ENCODE results near the gene LRRC4B. TPM values are rescaled to one million over a fixed set of nuclear protein-coding genes. Genes with fewer than 3 reads are reported as not detected.

LRRC4B gene
- total and polyA plus RNA-seq, 2 of the 8 experiments (the other 6 are each of a cell fraction or from before 2014, with no cell fraction given): 13.4 to 21.2 TPM

DNA sequence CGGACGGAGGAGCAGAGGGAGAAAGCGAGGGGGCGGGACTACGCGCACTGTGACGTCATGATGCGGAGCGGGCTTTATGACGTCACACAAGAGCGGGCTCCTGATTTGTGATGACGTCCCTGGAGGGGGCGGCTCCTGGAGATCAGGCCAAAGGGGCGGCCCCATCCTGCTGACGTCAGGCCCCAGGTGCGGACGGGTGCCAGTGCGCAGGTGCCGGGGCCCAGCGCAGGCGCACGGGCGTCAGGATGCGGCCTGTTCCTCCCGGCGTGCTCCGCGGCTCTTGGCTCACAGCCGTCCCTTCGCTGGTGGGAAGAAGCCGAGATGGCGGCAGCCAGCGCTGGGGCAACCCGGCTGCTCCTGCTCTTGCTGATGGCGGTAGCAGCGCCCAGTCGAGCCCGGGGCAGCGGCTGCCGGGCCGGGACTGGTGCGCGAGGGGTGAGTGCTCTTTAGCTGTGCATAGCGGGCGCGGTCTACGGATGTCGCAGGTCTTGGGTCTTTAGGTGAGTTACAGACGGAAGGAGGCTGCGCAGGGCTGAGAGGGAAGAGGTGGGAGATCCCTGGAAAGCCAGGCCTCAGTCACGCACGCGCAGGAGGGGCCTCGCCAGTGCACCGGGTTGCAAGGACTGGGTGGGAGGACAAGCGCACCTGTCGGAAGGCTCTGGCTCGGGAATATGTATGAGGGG, 91.9 kb downstream of the LRRC4B start, which contains the start of the genes EMC10 and GARIN5A (continued):
- no peak for TF ChIP-seq CTBP2 (IDR thresholded peaks at IDR 0.05; ENCODE audit: borderline replicate concordance, insufficient read depth, insufficient read length, low read length)
- TF ChIP-seq CHD1 (IDR thresholded peaks at IDR 0.05; ENCODE audit: low read depth, low read length): no peak
- peak; percentile 99 for TF ChIP-seq PHF8 (conservative IDR thresholded peaks at IDR 0.05; ENCODE audit: low read depth, low read length)
- TF ChIP-seq MAFK (IDR thresholded peaks at IDR 0.05; ENCODE audit: low read depth, low read length): no peak
- TF ChIP-seq SIRT6 (IDR thresholded peaks at IDR 0.05; ENCODE audit: low read length): no peak
- no peak for TF ChIP-seq GTF2F1 (IDR thresholded peaks at IDR 0.05; ENCODE audit: borderline replicate concordance, low read depth, low read length)
- TF ChIP-seq CBX5 (IDR thresholded peaks at IDR 0.05; ENCODE audit: low read depth, low read length): no peak
- TF ChIP-seq SP2 (IDR thresholded peaks at IDR 0.05; ENCODE audit: low read length): no peak
- TF ChIP-seq, protein P1, sequence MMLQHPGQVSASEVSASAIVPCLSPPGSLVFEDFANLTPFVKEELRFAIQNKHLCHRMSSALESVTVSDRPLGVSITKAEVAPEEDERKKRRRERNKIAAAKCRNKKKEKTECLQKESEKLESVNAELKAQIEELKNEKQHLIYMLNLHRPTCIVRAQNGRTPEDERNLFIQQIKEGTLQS (IDR thresholded peaks at IDR 0.05; ENCODE audit: insufficient read depth, low read depth, low read length): peak; percentile 58; the same call in 1 of the 2 replicates
- TF ChIP-seq RBBP5 (IDR thresholded peaks at IDR 0.05; ENCODE audit: borderline replicate concordance, low read depth, low read length): no peak
- TF ChIP-seq KDM4A (IDR thresholded peaks at IDR 0.05; ENCODE audit: low read depth, low read length, severe bottlenecking): peak; percentile 69
- TF ChIP-seq, protein P2, sequence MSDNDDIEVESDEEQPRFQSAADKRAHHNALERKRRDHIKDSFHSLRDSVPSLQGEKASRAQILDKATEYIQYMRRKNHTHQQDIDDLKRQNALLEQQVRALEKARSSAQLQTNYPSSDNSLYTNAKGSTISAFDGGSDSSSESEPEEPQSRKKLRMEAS (IDR thresholded peaks at IDR 0.05): no peak; the same call in none of the 2 replicates
- no peak for TF ChIP-seq CEBPB (IDR thresholded peaks at IDR 0.05; ENCODE audit: low read depth, low read length)
- TF ChIP-seq KDM5A (IDR thresholded peaks at IDR 0.05; ENCODE audit: low read length): no peak
- TF ChIP-seq RFX5 (IDR thresholded peaks at IDR 0.05; ENCODE audit: borderline replicate concordance, low read depth, low read length): peak; percentile 22; the same call in 1 of the 2 replicates
- TF ChIP-seq E2F6 (IDR thresholded peaks at IDR 0.05): peak; percentile 54
- TF ChIP-seq ASH2L (IDR thresholded peaks at IDR 0.05; ENCODE audit: low read length): peak; percentile 80
- TF ChIP-seq SIX5 (IDR thresholded peaks at IDR 0.05; ENCODE audit: low read depth, low read length): no peak
- no peak for TF ChIP-seq RAD21 (IDR thresholded peaks at IDR 0.05 in 1 of 2, conservative IDR thresholded peaks at IDR 0.05 in 1 of 2; ENCODE audit: low read depth in 2 of 2, low read length in 2 of 2)
- TF ChIP-seq HDAC6 (IDR thresholded peaks at IDR 0.05; ENCODE audit: low read depth, low read length): no peak
